H1 (cell line): ENCODE results near the gene SNX27. TPM values are rescaled to one million over a fixed set of nuclear protein-coding genes. Genes with fewer than 3 reads are reported as not detected.

ENCODE experiments used
- CTCF ChIA-PET: fragments of 300-600 bp; sonication (Branson Sonifier 250); formaldehyde crosslinking; loops from one replicate; lab custom pipeline; 2021; ENCODE audit not compliant: partially characterized antibody; lab: Charles Lee
- POLR2A ChIA-PET: fragments of 300-600 bp; sonication (Branson Sonifier 250); formaldehyde crosslinking; loops from one replicate; lab custom pipeline; 2021; ENCODE audit warnings: inconsistent platforms; ENCODE audit not compliant: partially characterized antibody; lab: Charles Lee
- DNase-seq, 2 experiments: peaks; one replicate each; pipeline versions ENCODE4 v3.0.0 to v3.0.0-alpha.2; 2010 to 2022; ENCODE audit warnings: low spot score in 2 of 2, low read depth in 1 of 2, mixed read lengths in 1 of 2
- FAIRE-seq: peaks from 2 replicates; lab custom pipeline; 2011; peaks lifted over from hg19 to GRCh38; lab: Jason Lieb, UNC
- H2AFZ ChIP-seq: 2 replicates; pipeline ENCODE4 v1.8.1; 2012; ENCODE audit warnings: low read length, inconsistent platforms
- H2AK5ac ChIP-seq: 2 replicates; pipeline ENCODE4 v1.6.1; 2013; ENCODE audit warnings: low read depth, low read length
- H2BK120ac ChIP-seq: replicated peaks from 2 replicates; pipeline ENCODE3; 2013; ENCODE audit warnings: low read depth, low read length, inconsistent platforms
- H2BK12ac ChIP-seq: 2 replicates; pipeline ENCODE4 v1.6.1; 2013; ENCODE audit warnings: low read depth, low read length
- H2BK15ac ChIP-seq: 2 replicates; pipeline ENCODE4 v1.6.1; 2013; ENCODE audit warnings: low read length
- H2BK20ac ChIP-seq: 2 replicates; pipeline ENCODE4 v1.6.1; 2013; ENCODE audit warnings: low read length
- H2BK5ac ChIP-seq: 2 replicates; pipeline ENCODE4 v1.6.1; 2013; ENCODE audit warnings: low read depth, low read length
- H3K14ac ChIP-seq: 2 replicates; pipeline ENCODE4 v1.6.1; 2013; ENCODE audit warnings: inconsistent platforms; ENCODE audit not compliant: insufficient read length
- H3K18ac ChIP-seq: 2 replicates; pipeline ENCODE4 v1.6.1; 2013; ENCODE audit warnings: low read length; ENCODE audit errors: extremely low read depth
- H3K23ac ChIP-seq: 2 replicates; pipeline ENCODE4 v1.6.1; 2013; ENCODE audit warnings: inconsistent platforms; ENCODE audit not compliant: insufficient read length
- H3K23me2 ChIP-seq: 2 replicates; pipeline ENCODE4 v1.6.1; 2013; ENCODE audit warnings: low read depth, low read length
- H3K27ac ChIP-seq: 2 replicates; pipeline ENCODE4 v1.6.1; 2011; ENCODE audit warnings: low read depth, low read length, inconsistent platforms
- H3K27me3 ChIP-seq, 4 experiments: replicated peaks in 1 of 4; 1 replicate in 1 of 4; 2 replicates in 3 of 4; pipeline versions ENCODE4 v1.6.1 to v1.8.1; 2011 to 2013; ENCODE audit warnings: low read length in 3 of 4, mild to moderate bottlenecking in 3 of 4, inconsistent platforms in 2 of 4, mixed read lengths in 2 of 4, moderate library complexity in 1 of 4; ENCODE audit not compliant: control insufficient read depth in 3 of 4, insufficient read depth in 3 of 4; ENCODE audit errors: extremely low read depth in 1 of 4
- H3K36me3 ChIP-seq, 4 experiments: 2 replicates each; pipeline versions ENCODE4 v1.6.1 to v1.8.1; 2011 to 2013; ENCODE audit warnings: mild to moderate bottlenecking in 4 of 4, low read length in 3 of 4, moderate library complexity in 2 of 4, control low read depth in 1 of 4, inconsistent platforms in 1 of 4; ENCODE audit not compliant: insufficient read depth in 4 of 4, control insufficient read depth in 2 of 4
- H3K4ac ChIP-seq: replicated peaks from 2 replicates; pipeline ENCODE3; 2013; ENCODE audit warnings: low read length, low read depth, mixed read lengths, inconsistent platforms; ENCODE audit not compliant: insufficient read length
- H3K4me1 ChIP-seq, 4 experiments: replicated peaks in 1 of 4; 1 replicate in 1 of 4; 2 replicates in 3 of 4; pipeline versions ENCODE4 v1.6.1 to v1.8.1; 2011 to 2013; ENCODE audit warnings: low read length in 3 of 4, inconsistent platforms in 2 of 4, mixed read lengths in 1 of 4; ENCODE audit not compliant: insufficient read depth in 4 of 4, control insufficient read depth in 3 of 4
- H3K4me2 ChIP-seq, 2 experiments: 2 replicates each; pipeline versions ENCODE4 v1.6.1 to v1.8.1; 2011 to 2013; ENCODE audit warnings: low read depth in 2 of 2, low read length in 2 of 2, control low read depth in 1 of 2, inconsistent platforms in 1 of 2, mild to moderate bottlenecking in 1 of 2; ENCODE audit not compliant: insufficient read depth in 1 of 2
- H3K4me3 ChIP-seq, 4 experiments: fragments of 200-600, 300-600 bp in 1 of 4; sonication (generic), shearing (Covaris generic), sonication (Bioruptor Twin) in 1 of 4; 2 replicates each; pipeline versions ENCODE4 v1.5.1 to v1.8.1; 2011 to 2016; ENCODE audit warnings: low read length in 4 of 4, low read depth in 3 of 4, control low read depth in 2 of 4, inconsistent platforms in 2 of 4, mild to moderate bottlenecking in 2 of 4, mixed read lengths in 1 of 4, moderate library complexity in 1 of 4; ENCODE audit not compliant: insufficient read depth in 2 of 4; ENCODE audit errors: extremely low read depth in 1 of 4
- H3K56ac ChIP-seq: replicated peaks from 2 replicates; pipeline ENCODE3; 2013; ENCODE audit warnings: low read depth, mild to moderate bottlenecking, mixed read lengths, low read length, inconsistent platforms; ENCODE audit not compliant: insufficient read length
- H3K79me1 ChIP-seq: 2 replicates; pipeline ENCODE4 v1.6.1; 2013; ENCODE audit warnings: low read depth, low read length, control low read depth
- H3K79me2 ChIP-seq, 2 experiments: 2 replicates each; pipeline versions ENCODE4 v1.6.1 to v1.8.1; 2012 to 2013; ENCODE audit warnings: low read length in 2 of 2, mild to moderate bottlenecking in 2 of 2, inconsistent platforms in 1 of 2; ENCODE audit not compliant: insufficient read depth in 2 of 2, control insufficient read depth in 1 of 2
- H3K9ac ChIP-seq, 4 experiments: replicated peaks in 1 of 4; 1 replicate in 1 of 4; 2 replicates in 3 of 4; pipeline versions ENCODE4 v1.6.1 to v1.8.1; 2011 to 2013; ENCODE audit warnings: low read depth in 3 of 4, low read length in 3 of 4, control low read depth in 2 of 4, mild to moderate bottlenecking in 2 of 4, moderate library complexity in 2 of 4, inconsistent platforms in 1 of 4; ENCODE audit errors: extremely low read depth in 1 of 4
- H3K9me3 ChIP-seq, 2 experiments: 2 replicates each; pipeline versions ENCODE4 v1.6.1 to v1.8.1; 2012 to 2013; ENCODE audit warnings: mild to moderate bottlenecking in 2 of 2, moderate library complexity in 2 of 2, control low read depth in 1 of 2, inconsistent platforms in 1 of 2, low read depth in 1 of 2, low read length in 1 of 2, mixed read lengths in 1 of 2; ENCODE audit not compliant: insufficient read depth in 2 of 2
- H4K20me1 ChIP-seq, 2 experiments: replicated peaks in 1 of 2; 2 replicates each; pipeline versions ENCODE3 to v1.8.1; 2011 to 2013; ENCODE audit warnings: inconsistent platforms in 2 of 2, low read length in 2 of 2, mild to moderate bottlenecking in 1 of 2; ENCODE audit not compliant: insufficient read depth in 2 of 2, control insufficient read depth in 1 of 2
- H4K5ac ChIP-seq: 2 replicates; pipeline ENCODE4 v1.6.1; 2013; ENCODE audit warnings: low read length, low read depth, mixed read lengths, inconsistent platforms; ENCODE audit not compliant: insufficient read length
- H4K8ac ChIP-seq: 2 replicates; pipeline ENCODE4 v1.8.0; 2013; ENCODE audit warnings: mild to moderate bottlenecking, moderate library complexity, low read length, inconsistent platforms; ENCODE audit not compliant: insufficient read depth; ENCODE audit errors: extremely low read depth
- H4K91ac ChIP-seq: replicated peaks from 2 replicates; pipeline ENCODE3; 2013; ENCODE audit warnings: low read length, mixed read lengths, inconsistent platforms; ENCODE audit not compliant: insufficient read length
- ATF3 ChIP-seq: IDR thresholded peaks from 2 replicates; pipeline ENCODE4 v1.6.1; 2011; ENCODE audit warnings: low read depth, mild to moderate bottlenecking, low read length; ENCODE audit not compliant: insufficient read depth
- CBX5 ChIP-seq: fragments of 300-800, 300-1000 bp; sonication (generic); IDR thresholded peaks from 2 replicates; pipeline ENCODE4 v1.7.1; 2016; ENCODE audit warnings: antibody characterized with exemption, low read length, low read depth
- EP300 ChIP-seq, 2 experiments: IDR thresholded peaks; 1 replicate in 1 of 2; 2 replicates in 1 of 2; pipeline ENCODE4 v1.6.1; 2011 to 2012; ENCODE audit warnings: low read depth in 2 of 2, low read length in 2 of 2, mild to moderate bottlenecking in 2 of 2, borderline replicate concordance in 1 of 2, inconsistent platforms in 1 of 2, moderate library complexity in 1 of 2
- GTF2F1 ChIP-seq: IDR thresholded peaks from 2 replicates; pipeline ENCODE4 v1.6.1; 2012; ENCODE audit warnings: low read depth, low read length, improper control_type of control experiment, borderline replicate concordance
- JUND ChIP-seq: IDR thresholded peaks from 2 replicates; pipeline ENCODE4 v1.6.1; 2011; ENCODE audit warnings: mild to moderate bottlenecking, improper control_type of control experiment, low read length
- MAX ChIP-seq: IDR thresholded peaks from 2 replicates; pipeline ENCODE4 v1.6.1; 2012; ENCODE audit warnings: inconsistent platforms
- POU5F1 ChIP-seq: IDR thresholded peaks from 2 replicates; pipeline ENCODE4 v1.6.1; 2011; ENCODE audit warnings: low read depth, mild to moderate bottlenecking, low read length, moderate library complexity
- RNF2 ChIP-seq: fragments of 200-900, 300-1000 bp; sonication (generic); IDR thresholded peaks from 2 replicates; pipeline ENCODE4 v1.7.1; 2016; ENCODE audit warnings: borderline replicate concordance, low read depth, mild to moderate bottlenecking, antibody characterized with exemption, low read length; ENCODE audit not compliant: poor library complexity, severe bottlenecking; ENCODE audit errors: missing control alignments
- RXRA ChIP-seq: IDR thresholded peaks from 2 replicates; pipeline ENCODE4 v1.6.1; 2011; ENCODE audit warnings: low read depth, mild to moderate bottlenecking, low read length, moderate library complexity; ENCODE audit not compliant: insufficient read depth
- SIRT6 ChIP-seq: IDR thresholded peaks from one replicate; pipeline ENCODE4 v1.7.1; 2012; ENCODE audit warnings: low read length, inconsistent platforms
- SIX5 ChIP-seq: IDR thresholded peaks from 2 replicates; pipeline ENCODE4 v1.6.1; 2011; ENCODE audit warnings: mild to moderate bottlenecking, low read depth, low read length
- SUZ12 ChIP-seq: fragments of 200-600 bp; sonication (generic); IDR thresholded peaks from 2 replicates; pipeline ENCODE4 v1.6.1; 2012; ENCODE audit warnings: mild to moderate bottlenecking, inconsistent platforms, low read length, moderate library complexity, mixed read lengths
- TAF7 ChIP-seq: optimal IDR thresholded peaks from 2 replicates; pipeline ENCODE3; 2011; ENCODE audit warnings: low read depth, mild to moderate bottlenecking, inconsistent platforms, low read length, moderate library complexity, borderline replicate concordance
- WGBS, 2 experiments: shearing (Covaris generic) in 1 of 2; methylation state at CpG; one replicate each; pipeline versions ENCODE4 v1.1.6 to v1.1.7; 2013 to 2015; ENCODE audit warnings: low lambda C conversion rate in 2 of 2, mixed read lengths in 2 of 2, inconsistent platforms in 1 of 2, low coverage in 1 of 2, missing lambda C conversion rate in 1 of 2; ENCODE audit not compliant: insufficient replicate concordance in 2 of 2, insufficient coverage in 1 of 2, insufficient read length in 1 of 2; ENCODE audit errors: extremely low coverage in 1 of 2, missing lambda C conversion rate in 1 of 2; 5-methylcytosine and 5-hydroxymethylcytosine counted together
- polyA plus RNA-seq, 7 experiments: library from polyadenylated mRNA; depleted of rRNA in 3 of 7; stranded (reverse) in 5 of 7; unstranded in 2 of 7; fragments of >200 nt in 5 of 7; fragments of 200-250 nt in 2 of 7; gene quantifications; 1 replicate in 5 of 7; 2 replicates in 1 of 7; 4 replicates in 1 of 7; pipeline versions ENCODE4 v1.2.1 to v1.2.3, GENCODE V29; 2011 to 2013; ENCODE audit warnings: missing spikeins in 2 of 7, mixed read lengths in 2 of 7
- total RNA-seq: library from RNA; stranded (reverse); fragmentation: NEBNext Ultra II Directional; extraction: Animal tissue kit (Norgen Biotek cat#: 25700); gene quantifications from 2 replicates; pipeline ENCODE4 v1.2.1, GENCODE V29; 2021

SNX27 gene
- total and polyA plus RNA-seq, 2 of the 8 experiments (the other 6 are each of a cell fraction or from before 2014, with no cell fraction given), result 23.4 to 65.4 TPM

GRCh38 chr1:151616505-151616849, 4.6 kb downstream of the SNX27 start:
- H2BK15ac ChIP-seq, result no peak overlapping the region
- no peak overlapping the region for H2BK120ac ChIP-seq
- no peak overlapping the region for H3K14ac ChIP-seq
- H2BK12ac ChIP-seq, result no peak overlapping the region
- no peak overlapping the region for H3K23ac ChIP-seq
- no peak overlapping the region for H2BK5ac ChIP-seq
- H4K8ac ChIP-seq, result no peak overlapping the region
- no peak overlapping the region for H3K56ac ChIP-seq
- FAIRE-seq (no peak), DNase-seq (no peak)
- POLR2A ChIA-PET, result no interaction called here
- no peak overlapping the region for H2AFZ ChIP-seq
- H2BK20ac ChIP-seq, result no peak overlapping the region
- H4K91ac ChIP-seq, result no peak overlapping the region
- no peak overlapping the region for H3K18ac ChIP-seq
- H3K4me2 ChIP-seq, result no peak overlapping the region
- H3K23me2 ChIP-seq, result peaks cover 13% of the 10 kb centered on the region
- H3K9ac ChIP-seq, result no peak overlapping the region
- peaks cover 0 to 87% of the 10 kb centered on the region in 2 experiments; a peak in 3 of 4 replicates for H3K79me2 ChIP-seq
- CTCF ChIA-PET, result interaction anchor here (0.6 kb wide), 1 partner anchor 50 kb away, joined by 3 read pairs; no protein-coding TSS in a partner anchor
- 93% methylated on average over 3 of the region's 3 CpGs; no CpG with 5 or more reads in 1 of the 2 experiments for WGBS, 2 experiments
- no peaks in the 10 kb centered on the region for H3K9me3 ChIP-seq
- H4K5ac ChIP-seq, result no peak overlapping the region
- H3K79me1 ChIP-seq, result no peaks in the 10 kb centered on the region
- H4K20me1 ChIP-seq, result peaks cover 0 to 1% of the 10 kb centered on the region in 2 experiments
- H3K4me3 ChIP-seq, result no peak overlapping the region
- H3K27ac ChIP-seq, result no peak overlapping the region
- no peak overlapping the region for H2AK5ac ChIP-seq
- no peak overlapping the region for H3K4ac ChIP-seq
- peaks cover 0 to 7% (median 1%) of the 10 kb centered on the region in 4 experiments; a peak in 2 of 7 replicates for H3K4me1 ChIP-seq
- H3K36me3 ChIP-seq, result peaks cover 0 to 3% (median 0%) of the 10 kb centered on the region in 4 experiments; a peak in 3 of 8 replicates
- H3K27me3 ChIP-seq, result no peaks in the 10 kb centered on the region
- no peak for TF ChIP-seq SUZ12
- no peak for TF ChIP-seq ATF3
- no peak for TF ChIP-seq EP300 (IDR thresholded peaks at IDR 0.05; ENCODE audit: borderline replicate concordance in 1 of 2, low read depth in 2 of 2, low read length in 2 of 2)
- TF ChIP-seq RNF2, result no peak
- no peak for TF ChIP-seq GTF2F1
- TF ChIP-seq POU5F1, result no peak
- TF ChIP-seq SIRT6, result no peak
- TF ChIP-seq MAX, result no peak
- TF ChIP-seq SIX5, result no peak
- no peak for TF ChIP-seq RXRA
- no peak for TF ChIP-seq CBX5
- TF ChIP-seq JUND, result no peak
- TF ChIP-seq TAF7, result no peak
